WTC11 (cell line): ENCODE results near the gene TSBP1. TPM values are rescaled to one million over a fixed set of nuclear protein-coding genes. Genes with fewer than 3 reads are reported as not detected.

Source experiments
- ATAC-seq: fragments of 200-7000 bp; cut with Tn5 transposase; 2 replicates; pipeline ENCODE4 v1.10.0; 2021; ENCODE audit warnings: mild to moderate bottlenecking, moderate library complexity
- CTCF ChIA-PET: fragments of 300-600 bp; sonication (Branson Sonifier 250); formaldehyde crosslinking; loops from one replicate; lab custom pipeline; 2021; ENCODE audit warnings: antibody characterized with exemption; lab: Charles Lee
- POLR2A ChIA-PET: fragments of 350-600 bp; sonication (Branson Sonifier 250); formaldehyde crosslinking; loops from one replicate; lab custom pipeline; 2021; ENCODE audit warnings: antibody characterized with exemption; lab: Charles Lee
- DNase-seq: peaks from one replicate; pipeline ENCODE4 v3.0.0; 2021; ENCODE audit warnings: low spot score
- H3K27ac Mint-ChIP-seq: 2 replicates; pipeline ENCODE4 v1.8.0; 2021; ENCODE audit warnings: mixed read lengths
- H3K27me3 Mint-ChIP-seq: 2 replicates; pipeline ENCODE4 v1.8.0; 2021; ENCODE audit warnings: low read depth, mild to moderate bottlenecking, moderate library complexity, mixed read lengths
- H3K36me3 Mint-ChIP-seq: 2 replicates; pipeline ENCODE4 v1.8.0; 2021; ENCODE audit warnings: mixed read lengths
- H3K4me1 Mint-ChIP-seq: 2 replicates; pipeline ENCODE4 v1.8.0; 2022; ENCODE audit warnings: mixed read lengths
- H3K4me3 Mint-ChIP-seq: 2 replicates; pipeline ENCODE4 v1.8.0; 2021; ENCODE audit warnings: mild to moderate bottlenecking, moderate library complexity, mixed read lengths
- H3K9me3 Mint-ChIP-seq: 2 replicates; pipeline ENCODE4 v1.8.0; 2021; ENCODE audit warnings: mixed read lengths
- ATF1 ChIP-seq: sonication (generic); formaldehyde crosslinking; IDR thresholded peaks from 2 replicates; pipeline ENCODE4 v1.8.1; 2023; ENCODE audit warnings: mild to moderate bottlenecking, moderate library complexity, missing genetic modification reagents
- CBFB ChIP-seq: sonication (generic); formaldehyde crosslinking; IDR thresholded peaks from 2 replicates; pipeline ENCODE4 v1.8.1; 2022; ENCODE audit warnings: mild to moderate bottlenecking, low read depth, missing genetic modification reagents
- CDX4 ChIP-seq: fragments of 250-450 bp; sonication (Bioruptor Pico); IDR thresholded peaks from 2 replicates; pipeline ENCODE4 v1.9.0; 2021; ENCODE audit warnings: moderate library complexity, mild to moderate bottlenecking, inconsistent platforms, borderline replicate concordance
- ELF4 ChIP-seq: sonication (generic); formaldehyde crosslinking; IDR thresholded peaks from 2 replicates; pipeline ENCODE4 v1.8.1; 2022; ENCODE audit warnings: low read depth, mild to moderate bottlenecking, moderate library complexity, missing genetic modification reagents
- KAT7 ChIP-seq: sonication (generic); formaldehyde crosslinking; IDR thresholded peaks from 2 replicates; pipeline ENCODE4 v1.8.1; 2023; ENCODE audit warnings: missing genetic modification reagents, mild to moderate bottlenecking, borderline replicate concordance
- MYBL2 ChIP-seq: sonication (generic); formaldehyde crosslinking; IDR thresholded peaks from 2 replicates; pipeline ENCODE4 v1.8.1; 2023; ENCODE audit warnings: mild to moderate bottlenecking, moderate library complexity, missing genetic modification reagents
- NR2C2 ChIP-seq: sonication (generic); formaldehyde crosslinking; IDR thresholded peaks from 2 replicates; pipeline ENCODE4 v1.8.0; 2022; ENCODE audit warnings: mild to moderate bottlenecking, missing genetic modification reagents
- NR3C1 ChIP-seq: sonication (generic); formaldehyde crosslinking; conservative IDR thresholded peaks from 2 replicates; pipeline ENCODE4 v1.8.1; 2023; ENCODE audit warnings: low read depth, mild to moderate bottlenecking, missing genetic modification reagents
- RORB ChIP-seq: fragments of 250-450 bp; sonication (Bioruptor Pico); IDR thresholded peaks from 2 replicates; pipeline ENCODE4 v1.9.0; 2021; ENCODE audit warnings: mild to moderate bottlenecking
- SMAD4 ChIP-seq: sonication (generic); formaldehyde crosslinking; IDR thresholded peaks from 2 replicates; pipeline ENCODE4 v1.8.0; 2022; ENCODE audit warnings: mild to moderate bottlenecking, missing genetic modification reagents
- SP1 ChIP-seq: sonication (generic); formaldehyde crosslinking; conservative IDR thresholded peaks from 2 replicates; pipeline ENCODE4 v1.8.1; 2022; ENCODE audit warnings: missing genetic modification reagents
- TCF7 ChIP-seq: sonication (generic); formaldehyde crosslinking; IDR thresholded peaks from 2 replicates; pipeline ENCODE4 v1.8.0; 2022; ENCODE audit warnings: mild to moderate bottlenecking, low read depth, missing genetic modification reagents, moderate library complexity
- TP53 ChIP-seq: sonication (generic); formaldehyde crosslinking; IDR thresholded peaks from 2 replicates; pipeline ENCODE4 v1.8.1; 2023; ENCODE audit warnings: mild to moderate bottlenecking, missing genetic modification reagents
- ZNF138 ChIP-seq: sonication (generic); formaldehyde crosslinking; conservative IDR thresholded peaks from 2 replicates; pipeline ENCODE4 v1.8.1; 2022; ENCODE audit warnings: mild to moderate bottlenecking, moderate library complexity, missing genetic modification reagents
- ZNF232 ChIP-seq: sonication (generic); formaldehyde crosslinking; IDR thresholded peaks from 2 replicates; pipeline ENCODE4 v1.8.0; 2022; ENCODE audit warnings: mild to moderate bottlenecking, missing genetic modification reagents
- ZNF396 ChIP-seq: fragments of 250-450 bp; sonication (Bioruptor Pico); IDR thresholded peaks from 2 replicates; pipeline ENCODE4 v1.8.0; 2021; ENCODE audit warnings: mild to moderate bottlenecking, moderate library complexity, borderline replicate concordance
- ZNF416 ChIP-seq: fragments of 250-450 bp; sonication (Bioruptor Pico); IDR thresholded peaks from 2 replicates; pipeline ENCODE4 v1.9.0; 2021; ENCODE audit warnings: mild to moderate bottlenecking, inconsistent platforms
- ZNF532 ChIP-seq: fragments of 250-450 bp; sonication (Bioruptor Pico); IDR thresholded peaks from 2 replicates; pipeline ENCODE4 v1.9.0; 2021; ENCODE audit warnings: mild to moderate bottlenecking, borderline replicate concordance
- ZNF671 ChIP-seq: fragments of 250-450 bp; sonication (Bioruptor Pico); IDR thresholded peaks from 2 replicates; pipeline ENCODE4 v1.8.0; 2021; ENCODE audit warnings: mild to moderate bottlenecking
- total RNA-seq: library from RNA; stranded (reverse); gene quantifications from 3 replicates; pipeline ENCODE4 v1.2.3, GENCODE V29; 2021
- TF ChIP-seq, protein P1 (sequence below): sonication (generic); formaldehyde crosslinking; IDR thresholded peaks from 2 replicates; pipeline ENCODE4 v1.8.1; 2023; ENCODE audit warnings: mild to moderate bottlenecking, missing genetic modification reagents, moderate library complexity
- TF ChIP-seq, protein P2 (sequence below): sonication (generic); formaldehyde crosslinking; IDR thresholded peaks from 2 replicates; pipeline ENCODE4 v1.8.1; 2023; ENCODE audit warnings: mild to moderate bottlenecking, missing genetic modification reagents

The TSBP1 gene
- total RNA-seq, 1 experiment from 2014 or later: not detected

DNA sequence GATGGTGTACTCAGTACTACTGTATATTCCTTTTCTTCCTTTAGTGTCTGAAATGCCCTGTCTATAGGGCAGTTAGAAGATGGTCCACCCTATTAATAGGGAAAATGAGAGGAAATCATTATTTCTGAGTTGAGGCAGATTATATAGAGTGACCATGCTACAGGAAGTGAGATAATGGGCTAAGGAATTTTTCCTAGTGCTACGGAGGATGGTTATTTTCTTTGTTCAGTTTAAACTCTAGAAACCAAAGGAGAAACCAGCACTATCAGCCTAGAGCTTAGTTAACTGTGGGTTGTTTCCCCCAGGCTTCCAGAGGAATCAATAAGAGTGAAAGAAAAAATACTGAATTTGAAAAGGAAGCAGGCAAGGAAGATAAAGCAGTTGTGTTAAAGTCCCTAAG is 474 bp downstream of the TSBP1 start (continued):
- TF ChIP-seq, protein P1, sequence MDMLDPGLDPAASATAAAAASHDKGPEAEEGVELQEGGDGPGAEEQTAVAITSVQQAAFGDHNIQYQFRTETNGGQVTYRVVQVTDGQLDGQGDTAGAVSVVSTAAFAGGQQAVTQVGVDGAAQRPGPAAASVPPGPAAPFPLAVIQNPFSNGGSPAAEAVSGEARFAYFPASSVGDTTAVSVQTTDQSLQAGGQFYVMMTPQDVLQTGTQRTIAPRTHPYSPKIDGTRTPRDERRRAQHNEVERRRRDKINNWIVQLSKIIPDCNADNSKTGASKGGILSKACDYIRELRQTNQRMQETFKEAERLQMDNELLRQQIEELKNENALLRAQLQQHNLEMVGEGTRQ (CRISPR knock-in tag): no peak
- no peak for TF ChIP-seq ATF1
- no peak for TF ChIP-seq ZNF232 (CRISPR knock-in tag)

DNA sequence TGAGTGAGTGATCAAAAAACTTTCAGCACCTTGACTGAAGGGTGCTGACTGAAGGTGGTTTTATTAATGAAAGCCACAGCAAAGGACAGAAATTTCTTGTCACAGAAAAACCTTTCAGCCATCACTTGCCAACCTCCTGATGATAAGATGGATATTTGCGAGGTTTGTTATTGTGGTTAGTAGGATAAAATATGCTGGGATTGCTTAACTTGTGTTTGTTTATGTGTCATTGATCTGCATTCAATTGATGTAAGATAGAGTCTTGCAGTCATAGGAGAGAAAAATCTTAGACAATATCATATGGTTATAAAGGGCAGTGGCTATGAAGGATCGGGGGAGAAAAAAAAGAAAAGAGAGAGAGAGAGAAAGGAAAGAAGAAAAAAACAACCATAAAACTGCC is 1.2 kb downstream of the TSBP1 start:
- H3K9me3 Mint-ChIP-seq: peaks cover 3% of the 10 kb centered on the region; the same call in 1 of the 2 replicates
- no peak for TF ChIP-seq ZNF671 (CRISPR knock-in tag)
- no peak for TF ChIP-seq KAT7 (CRISPR knock-in tag)
- no peak for TF ChIP-seq TCF7 (CRISPR knock-in tag)
- no peak for TF ChIP-seq MYBL2 (CRISPR knock-in tag)
- TF ChIP-seq CBFB (CRISPR knock-in tag): no peak
- TF ChIP-seq, all 79 proteins: peak for 0
- Mint-ChIP-seq H3K27me3 (no peaks in the 10 kb centered on the region; the same call in 1 of the 2 replicates), H3K4me1 (no peaks in the 10 kb centered on the region), H3K36me3 (no peaks in the 10 kb centered on the region), H3K27ac (no peak overlapping the region), H3K4me3 (no peak overlapping the region)
- POLR2A ChIA-PET: no interaction called here
- no peak for DNase-seq
- ATAC-seq: no peak
- CTCF ChIA-PET: no interaction called here

DNA sequence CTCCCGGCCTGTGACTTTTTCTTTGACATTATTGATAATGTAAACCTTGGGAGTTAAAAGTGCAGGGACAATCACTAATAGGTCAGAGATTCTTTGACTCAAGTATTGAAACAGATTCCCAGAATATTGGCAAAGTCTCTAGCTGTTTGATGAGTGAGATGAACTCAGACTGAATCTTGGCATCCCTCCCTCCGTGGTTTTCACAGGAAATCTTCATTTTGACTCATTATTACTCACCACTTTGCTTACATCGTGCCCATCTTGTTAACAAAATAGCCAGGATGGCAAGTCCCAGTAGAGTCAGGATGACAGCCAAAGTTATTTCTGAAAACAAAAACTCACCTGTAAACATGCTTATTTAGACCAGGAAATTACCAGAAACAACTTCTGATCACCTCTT is 2.0 kb downstream of the TSBP1 start:
- ChIA-PET POLR2A (no interaction called here), CTCF (no interaction called here)
- H3K27ac Mint-ChIP-seq: no peak overlapping the region
- DNase-seq: no peak
- no peaks in the 10 kb centered on the region for H3K4me1 Mint-ChIP-seq
- H3K27me3 Mint-ChIP-seq: peaks cover 3% of the 10 kb centered on the region; the same call in 1 of the 2 replicates
- H3K36me3 Mint-ChIP-seq: no peaks in the 10 kb centered on the region
- TF ChIP-seq ZNF138 (CRISPR knock-in tag): no peak
- no peak for TF ChIP-seq SMAD4 (CRISPR knock-in tag)
- no peak for TF ChIP-seq TCF7 (CRISPR knock-in tag)
- no peak for TF ChIP-seq ZNF396 (CRISPR knock-in tag)
- no peak for TF ChIP-seq NR3C1 (CRISPR knock-in tag)
- no peak for TF ChIP-seq KAT7 (CRISPR knock-in tag)
- no peak for TF ChIP-seq TP53 (CRISPR knock-in tag)
- TF ChIP-seq CDX4: no peak
- no peak for TF ChIP-seq NR2C2 (CRISPR knock-in tag)
- no peak for TF ChIP-seq ELF4 (CRISPR knock-in tag)
- TF ChIP-seq RORB (CRISPR knock-in tag): no peak
- no peak for TF ChIP-seq ZNF532 (CRISPR knock-in tag)
- TF ChIP-seq ZNF416 (CRISPR knock-in tag): no peak
- no peak for TF ChIP-seq SP1
- TF ChIP-seq ZNF671 (CRISPR knock-in tag): no peak
- TF ChIP-seq, protein P2, sequence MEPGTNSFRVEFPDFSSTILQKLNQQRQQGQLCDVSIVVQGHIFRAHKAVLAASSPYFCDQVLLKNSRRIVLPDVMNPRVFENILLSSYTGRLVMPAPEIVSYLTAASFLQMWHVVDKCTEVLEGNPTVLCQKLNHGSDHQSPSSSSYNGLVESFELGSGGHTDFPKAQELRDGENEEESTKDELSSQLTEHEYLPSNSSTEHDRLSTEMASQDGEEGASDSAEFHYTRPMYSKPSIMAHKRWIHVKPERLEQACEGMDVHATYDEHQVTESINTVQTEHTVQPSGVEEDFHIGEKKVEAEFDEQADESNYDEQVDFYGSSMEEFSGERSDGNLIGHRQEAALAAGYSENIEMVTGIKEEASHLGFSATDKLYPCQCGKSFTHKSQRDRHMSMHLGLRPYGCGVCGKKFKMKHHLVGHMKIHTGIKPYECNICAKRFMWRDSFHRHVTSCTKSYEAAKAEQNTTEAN: no peak
- TF ChIP-seq, all 79 proteins: peak for 0
- no peak for ATAC-seq
- peaks cover 3% of the 10 kb centered on the region; the same call in 1 of the 2 replicates for H3K9me3 Mint-ChIP-seq
- H3K4me3 Mint-ChIP-seq: no peak overlapping the region
